Ascending aorta (tissue), 2 donors: ENCODE results near the gene FAM117B. TPM values are rescaled to one million over a fixed set of nuclear protein-coding genes. Genes with fewer than 3 reads are reported as not detected.
A peak's percentile ranks its signal among the peaks of the same experiment; 100 is the strongest.

Experiments
- DNase-seq, 2 donors: peaks; one replicate each; pipeline ENCODE4 v3.0.0-alpha.2; 2019; ENCODE audit warnings: low spot score in 2 of 2
- H3K27ac ChIP-seq, 2 donors: fragments of 200-600 bp; sonication (generic); one replicate each; pipeline ENCODE4 v1.5.1; 2016 to 2017; ENCODE audit warnings: mild to moderate bottlenecking in 1 of 2
- H3K27me3 ChIP-seq: fragments of 200-600 bp; sonication (generic); one replicate; pipeline ENCODE4 v1.5.1; 2017
- H3K36me3 ChIP-seq, 2 donors: fragments of 200-600 bp; sonication (generic); one replicate each; pipeline ENCODE4 v1.5.1; 2016
- H3K4me1 ChIP-seq, 2 donors: fragments of 200-600 bp; sonication (generic); one replicate each; pipeline ENCODE4 v1.5.1; 2016 to 2017; ENCODE audit warnings: mild to moderate bottlenecking in 1 of 2
- H3K4me3 ChIP-seq, 2 donors: fragments of 200-600 bp; sonication (generic); one replicate each; pipeline ENCODE4 v1.5.1; 2016 to 2017; ENCODE audit warnings: mild to moderate bottlenecking in 1 of 2
- H3K9me3 ChIP-seq, 2 donors: fragments of 200-600 bp; sonication (generic); one replicate each; pipeline ENCODE4 v1.5.1; 2016
- CTCF ChIP-seq, 3 experiments: fragments of 200-600 bp in 2 of 3; fragments of 450-650 bp in 1 of 3; sonication (generic) in 2 of 3; IDR thresholded peaks; one replicate each; pipeline ENCODE4 v1.5.1; 2016 to 2019; ENCODE audit warnings: antibody characterized with exemption in 3 of 3, mild to moderate bottlenecking in 1 of 3, moderate library complexity in 1 of 3
- intact Hi-C: fragments of 100-400 bp; cut with DNase I; formaldehyde crosslinking; loops from one replicate; pipeline ENCODE4 v1.15.1; 2023
- total RNA-seq: library from RNA; depleted of rRNA; stranded (reverse); fragments of >200 nt; gene quantifications from one replicate; pipeline ENCODE4 v1.1.0, GENCODE V29; 2016

Gene FAM117B
- total RNA-seq, 1 donor from 2014 or later = 30.1 TPM

GRCh38 chr2:202808754-202809153 lies 174.0 kb downstream of the FAM117B start:
- H3K36me3 ChIP-seq = no peaks in the 10 kb centered on the region
- TF ChIP-seq CTCF (IDR thresholded peaks at IDR 0.05) = no peak
- H3K4me3 ChIP-seq = no peak overlapping the region
- DNase-seq = no peak
- no peaks in the 10 kb centered on the region for H3K27me3 ChIP-seq
- intact Hi-C loops = loop anchor here (5.0 kb wide), 2 partner anchors 64 to 176 kb away; partner anchors contain the start of genes FAM117B and ICA1L
- no peaks in the 10 kb centered on the region for H3K9me3 ChIP-seq
- H3K27ac ChIP-seq = peak overlapping the region in 1 of 2 donors; percentile 70
- H3K4me1 ChIP-seq = peaks cover 6 to 17% of the 10 kb centered on the region in 2 donors

- peaks cover 0 to 20% of the 10 kb centered on the region in 2 donors for H3K4me1 ChIP-seq
- H3K36me3 ChIP-seq = no peaks in the 10 kb centered on the region
- no peaks in the 10 kb centered on the region for H3K9me3 ChIP-seq
- no peak for TF ChIP-seq CTCF (IDR thresholded peaks at IDR 0.05)
- no peak overlapping the region for H3K4me3 ChIP-seq
- H3K27me3 ChIP-seq = no peaks in the 10 kb centered on the region
- no peak for DNase-seq
- peak overlapping the region in 1 of 2 donors; percentile 75 for H3K27ac ChIP-seq
- intact Hi-C loops = no loop called here
Measured at GRCh38 chr2:202813387-202813786, 178.6 kb downstream of the FAM117B start.

- peaks cover 0 to 20% of the 10 kb centered on the region in 2 donors for H3K4me1 ChIP-seq
- intact Hi-C loops = no loop called here
- DNase-seq = no peak
- H3K4me3 ChIP-seq = no peak overlapping the region
- no peak for TF ChIP-seq CTCF (IDR thresholded peaks at IDR 0.05)
- no peaks in the 10 kb centered on the region for H3K9me3 ChIP-seq
- peak overlapping the region; percentile 35 to 75 for H3K27ac ChIP-seq
- no peaks in the 10 kb centered on the region for H3K27me3 ChIP-seq
- H3K36me3 ChIP-seq = no peaks in the 10 kb centered on the region
Measured at GRCh38 chr2:202814226-202814625, 179.5 kb downstream of the FAM117B start.

GRCh38 chr2:202815548-202816360 lies 181.0 kb downstream of the FAM117B start:
- Histone ChIP-seq H3K27ac (peak overlapping the region; percentile 35 to 75), H3K27me3 (no peaks in the 10 kb centered on the region), H3K4me3 (peak overlapping the region in 1 of 2 donors; percentile 26), H3K4me1 (peaks cover 0 to 20% of the 10 kb centered on the region in 2 donors), H3K9me3 (no peaks in the 10 kb centered on the region), H3K36me3 (no peaks in the 10 kb centered on the region)
- no peak for DNase-seq
- intact Hi-C loops = no loop called here
- no peak for TF ChIP-seq CTCF (IDR thresholded peaks at IDR 0.05)

GRCh38 chr2:202817771-202818170 lies 183.0 kb downstream of the FAM117B start:
- Histone ChIP-seq H3K36me3 (no peaks in the 10 kb centered on the region), H3K4me3 (no peak overlapping the region), H3K27ac (no peak overlapping the region), H3K27me3 (no peaks in the 10 kb centered on the region), H3K9me3 (no peaks in the 10 kb centered on the region), H3K4me1 (peaks cover 0 to 20% of the 10 kb centered on the region in 2 donors)
- DNase-seq = no peak
- intact Hi-C loops = no loop called here
- TF ChIP-seq CTCF (IDR thresholded peaks at IDR 0.05) = no peak
